Kidney epithelial cell (primary cell): Measurements from ENCODE around the gene ID4. TPM values are rescaled to one million over a fixed set of nuclear protein-coding genes. Genes with fewer than 3 reads are reported as not detected.

Experiments
- DNase-seq: peaks from one replicate; pipeline ENCODE4 v3.0.0-alpha.2; 2010; ENCODE audit warnings: low read depth
- H3K27me3 ChIP-seq: 2 replicates; pipeline ENCODE4 v1.6.0; 2011; ENCODE audit warnings: low read length; ENCODE audit not compliant: control insufficient read depth, insufficient read depth
- H3K36me3 ChIP-seq: 2 replicates; pipeline ENCODE4 v1.5.1; 2011; ENCODE audit warnings: low read length; ENCODE audit not compliant: control insufficient read depth, insufficient read depth
- H3K4me3 ChIP-seq: 2 replicates; pipeline ENCODE4 v1.5.1; 2011; ENCODE audit warnings: low read depth, mild to moderate bottlenecking, control low read depth, low read length
- total RNA-seq: library from RNA; depleted of rRNA; stranded (reverse); fragments of >200 nt; gene quantifications from 2 replicates; pipeline ENCODE4 v1.2.3, GENCODE V29; 2015
- TF ChIP-seq, protein P1 (sequence below): IDR thresholded peaks from 2 replicates; pipeline ENCODE4 v1.5.1; 2011; ENCODE audit warnings: mild to moderate bottlenecking, moderate library complexity, low read length, control low read depth, inconsistent platforms; ENCODE audit not compliant: insufficient read depth, poor library complexity, severe bottlenecking

The ID4 gene
- total RNA-seq, 1 donor from 2014 or later: 17.3 TPM

- Histone ChIP-seq H3K27me3 (no peaks in the 10 kb centered on the region), H3K36me3 (no peaks in the 10 kb centered on the region), H3K4me3 (no peak overlapping the region)
- no peak for DNase-seq
- TF ChIP-seq, protein P1, sequence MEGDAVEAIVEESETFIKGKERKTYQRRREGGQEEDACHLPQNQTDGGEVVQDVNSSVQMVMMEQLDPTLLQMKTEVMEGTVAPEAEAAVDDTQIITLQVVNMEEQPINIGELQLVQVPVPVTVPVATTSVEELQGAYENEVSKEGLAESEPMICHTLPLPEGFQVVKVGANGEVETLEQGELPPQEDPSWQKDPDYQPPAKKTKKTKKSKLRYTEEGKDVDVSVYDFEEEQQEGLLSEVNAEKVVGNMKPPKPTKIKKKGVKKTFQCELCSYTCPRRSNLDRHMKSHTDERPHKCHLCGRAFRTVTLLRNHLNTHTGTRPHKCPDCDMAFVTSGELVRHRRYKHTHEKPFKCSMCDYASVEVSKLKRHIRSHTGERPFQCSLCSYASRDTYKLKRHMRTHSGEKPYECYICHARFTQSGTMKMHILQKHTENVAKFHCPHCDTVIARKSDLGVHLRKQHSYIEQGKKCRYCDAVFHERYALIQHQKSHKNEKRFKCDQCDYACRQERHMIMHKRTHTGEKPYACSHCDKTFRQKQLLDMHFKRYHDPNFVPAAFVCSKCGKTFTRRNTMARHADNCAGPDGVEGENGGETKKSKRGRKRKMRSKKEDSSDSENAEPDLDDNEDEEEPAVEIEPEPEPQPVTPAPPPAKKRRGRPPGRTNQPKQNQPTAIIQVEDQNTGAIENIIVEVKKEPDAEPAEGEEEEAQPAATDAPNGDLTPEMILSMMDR: no peak
Observed at GRCh38 chr6:19866173-19866984, 29.2 kb downstream of the ID4 start.

DNA sequence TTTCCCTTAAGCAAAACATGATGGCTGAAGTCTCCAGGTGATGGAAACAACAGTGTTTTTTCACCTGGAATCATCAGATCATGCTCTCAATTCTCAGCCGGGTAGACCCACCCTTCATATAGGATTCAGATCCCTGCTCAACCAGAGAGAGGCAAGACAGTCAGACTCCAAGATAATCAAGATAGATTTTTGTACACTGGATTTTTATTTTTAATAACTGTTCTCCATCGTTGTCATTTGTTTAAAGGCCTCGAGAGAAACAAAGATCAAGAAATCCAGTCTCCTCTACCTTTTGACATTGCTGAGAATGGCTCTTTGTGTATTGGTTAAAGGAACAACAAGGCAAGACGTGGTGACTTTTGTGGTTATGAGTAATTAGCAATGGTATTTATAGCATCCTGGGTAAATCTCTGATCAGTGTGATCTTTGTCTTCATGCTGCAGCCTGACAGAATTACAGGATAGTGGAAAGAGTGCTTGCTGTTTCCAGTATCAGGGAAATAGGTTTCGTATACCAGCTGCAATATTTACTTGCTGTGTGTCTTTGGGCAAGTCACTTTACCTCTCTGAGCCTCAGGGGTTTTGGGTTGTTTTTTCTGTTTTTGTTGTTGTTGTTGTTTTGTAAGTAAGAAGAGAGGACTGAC is 29.9 kb downstream of the ID4 start:
- Histone ChIP-seq H3K36me3 (no peaks in the 10 kb centered on the region), H3K4me3 (no peak overlapping the region), H3K27me3 (no peaks in the 10 kb centered on the region)
- peak; percentile 80 for DNase-seq
- TF ChIP-seq, protein P1: no peak

DNA sequence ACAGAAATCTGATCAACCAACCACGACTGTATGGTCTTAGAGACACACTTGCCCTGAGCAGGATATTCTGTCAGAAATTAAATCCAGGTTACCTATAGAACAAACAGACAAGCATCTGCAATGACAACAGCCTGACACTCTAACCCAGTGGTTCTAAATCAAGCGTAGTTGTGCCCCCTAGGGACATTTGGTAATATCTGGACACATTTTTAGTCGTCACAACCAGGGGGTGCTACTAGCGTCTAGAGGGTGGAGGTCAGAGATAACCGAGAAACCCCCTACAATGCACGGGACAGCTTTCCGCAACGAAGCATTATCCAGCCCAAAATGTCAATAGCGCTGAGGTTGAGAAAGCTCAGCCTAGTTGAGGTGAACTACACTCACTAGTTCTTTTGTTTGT is 32.3 kb downstream of the ID4 start:
- Histone ChIP-seq H3K27me3 (no peaks in the 10 kb centered on the region), H3K4me3 (no peak overlapping the region), H3K36me3 (no peaks in the 10 kb centered on the region)
- TF ChIP-seq, protein P1: no peak
- no peak for DNase-seq

- no peak overlapping the region for H3K4me3 ChIP-seq
- TF ChIP-seq, protein P1: no peak
- no peak for DNase-seq
- H3K36me3 ChIP-seq: no peaks in the 10 kb centered on the region
- no peaks in the 10 kb centered on the region for H3K27me3 ChIP-seq
Observed at GRCh38 chr6:19870322-19870721, 33.2 kb downstream of the ID4 start.

GRCh38 chr6:19873031-19873430 is 35.9 kb downstream of the ID4 start:
- TF ChIP-seq, protein P1: peak; percentile 42
- H3K36me3 ChIP-seq: no peaks in the 10 kb centered on the region
- no peak for DNase-seq

More at GRCh38 chr6:19873031-19873430, 35.9 kb downstream of the ID4 start:
- Histone ChIP-seq H3K4me3 (no peak overlapping the region), H3K27me3 (no peaks in the 10 kb centered on the region)
